ENCODE results near the gene ZBTB21.

Gene ZBTB21

DNA sequence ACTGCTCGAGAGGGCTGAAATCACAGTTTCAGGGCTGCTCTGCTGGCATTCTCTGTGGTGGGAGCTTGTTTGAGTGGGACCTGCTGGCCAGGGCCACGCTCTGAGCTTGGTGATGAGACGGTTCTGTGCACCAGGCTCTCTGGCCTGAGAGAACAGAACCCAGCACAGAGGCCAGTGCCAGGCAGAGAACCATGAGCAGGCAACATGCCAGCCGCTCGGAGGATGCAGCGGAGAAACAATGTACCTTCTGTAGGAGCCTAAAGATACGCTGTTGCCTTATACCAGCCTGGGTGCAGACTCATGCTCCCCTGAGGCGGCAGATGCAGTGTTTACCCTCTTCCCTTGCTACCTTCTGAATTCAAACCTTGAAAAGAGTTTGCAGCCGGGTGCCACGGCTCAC lies 66.3 kb downstream of the ZBTB21 start:
- no peak for DNase-seq
- H2AFZ ChIP-seq (ENCODE audit: low read length): no peak overlapping the region
- H3K27me3 ChIP-seq (replicated peaks; ENCODE audit: insufficient read depth, low read length): no peaks in the 10 kb centered on the region
- H3K4me2 ChIP-seq (ENCODE audit: low read depth, low read length): no peak overlapping the region
- no peak overlapping the region for H3K4me3 ChIP-seq (ENCODE audit: low read length)
- H4K20me1 ChIP-seq (ENCODE audit: insufficient read depth, low read length): no peaks in the 10 kb centered on the region
- H3K9me2 ChIP-seq (replicated peaks; ENCODE audit: insufficient read depth, low read length): no peaks in the 10 kb centered on the region
- no peak overlapping the region for H3K9ac ChIP-seq (ENCODE audit: low read length)
- H3K79me2 ChIP-seq (ENCODE audit: low read length): no peaks in the 10 kb centered on the region
- no peaks in the 10 kb centered on the region for H3K4me1 ChIP-seq (ENCODE audit: low read length)
- H3K36me3 ChIP-seq (replicated peaks; ENCODE audit: insufficient read depth, low read length): no peaks in the 10 kb centered on the region
- no peak overlapping the region for H3K27ac ChIP-seq (ENCODE audit: low read length)
- TF ChIP-seq EZH2 (optimal IDR thresholded peaks at IDR 0.05; ENCODE audit: low read depth, low read length) (no peak), EZH2phosphoT487 (IDR thresholded peaks at IDR 0.05; ENCODE audit: low read length) (no peak)
- TF ChIP-seq, protein P1, sequence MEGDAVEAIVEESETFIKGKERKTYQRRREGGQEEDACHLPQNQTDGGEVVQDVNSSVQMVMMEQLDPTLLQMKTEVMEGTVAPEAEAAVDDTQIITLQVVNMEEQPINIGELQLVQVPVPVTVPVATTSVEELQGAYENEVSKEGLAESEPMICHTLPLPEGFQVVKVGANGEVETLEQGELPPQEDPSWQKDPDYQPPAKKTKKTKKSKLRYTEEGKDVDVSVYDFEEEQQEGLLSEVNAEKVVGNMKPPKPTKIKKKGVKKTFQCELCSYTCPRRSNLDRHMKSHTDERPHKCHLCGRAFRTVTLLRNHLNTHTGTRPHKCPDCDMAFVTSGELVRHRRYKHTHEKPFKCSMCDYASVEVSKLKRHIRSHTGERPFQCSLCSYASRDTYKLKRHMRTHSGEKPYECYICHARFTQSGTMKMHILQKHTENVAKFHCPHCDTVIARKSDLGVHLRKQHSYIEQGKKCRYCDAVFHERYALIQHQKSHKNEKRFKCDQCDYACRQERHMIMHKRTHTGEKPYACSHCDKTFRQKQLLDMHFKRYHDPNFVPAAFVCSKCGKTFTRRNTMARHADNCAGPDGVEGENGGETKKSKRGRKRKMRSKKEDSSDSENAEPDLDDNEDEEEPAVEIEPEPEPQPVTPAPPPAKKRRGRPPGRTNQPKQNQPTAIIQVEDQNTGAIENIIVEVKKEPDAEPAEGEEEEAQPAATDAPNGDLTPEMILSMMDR (IDR thresholded peaks at IDR 0.05; ENCODE audit: low read length): no peak
- no peaks in the 10 kb centered on the region for H3F3A ChIP-seq (ENCODE audit: insufficient read depth, low read length)
- H3K9me3 ChIP-seq (replicated peaks; ENCODE audit: insufficient read depth, low read length): no peaks in the 10 kb centered on the region

DNA sequence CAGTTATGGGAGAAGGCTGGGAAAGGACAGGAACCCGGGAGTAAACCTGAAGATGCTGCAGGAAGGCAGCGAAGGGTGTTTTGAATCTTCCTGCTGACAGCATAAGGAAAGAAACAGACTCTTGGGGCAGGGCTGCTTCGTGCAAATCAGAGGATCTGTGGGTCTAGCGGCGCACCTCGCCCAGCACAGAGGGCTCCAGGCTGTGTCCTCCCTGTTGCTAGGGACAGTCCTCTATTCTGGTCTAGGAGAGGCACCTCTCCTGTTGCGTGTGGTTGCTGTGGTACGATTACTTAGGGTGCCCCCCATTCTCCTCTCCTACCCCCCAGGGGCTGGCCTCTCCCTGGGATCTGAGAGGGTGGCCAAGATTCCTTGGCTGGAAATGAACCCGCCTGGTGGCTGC lies 67.7 kb downstream of the ZBTB21 start:
- no peaks in the 10 kb centered on the region for H3K4me1 ChIP-seq (ENCODE audit: low read length)
- H3K27me3 ChIP-seq (replicated peaks; ENCODE audit: insufficient read depth, low read length): no peaks in the 10 kb centered on the region
- DNase-seq: no peak
- H3K79me2 ChIP-seq (ENCODE audit: low read length): no peaks in the 10 kb centered on the region
- no peak overlapping the region for H3K4me2 ChIP-seq (ENCODE audit: low read depth, low read length)
- H4K20me1 ChIP-seq (ENCODE audit: insufficient read depth, low read length): no peaks in the 10 kb centered on the region
- no peak overlapping the region for H2AFZ ChIP-seq (ENCODE audit: low read length)
- H3K36me3 ChIP-seq (replicated peaks; ENCODE audit: insufficient read depth, low read length): no peaks in the 10 kb centered on the region
- H3K9me3 ChIP-seq (replicated peaks; ENCODE audit: insufficient read depth, low read length): no peaks in the 10 kb centered on the region
- no peak overlapping the region for H3K27ac ChIP-seq (ENCODE audit: low read length)
- H3F3A ChIP-seq (ENCODE audit: insufficient read depth, low read length): no peaks in the 10 kb centered on the region
- TF ChIP-seq, protein P1 (IDR thresholded peaks at IDR 0.05; ENCODE audit: low read length): no peak
- TF ChIP-seq EZH2phosphoT487 (IDR thresholded peaks at IDR 0.05; ENCODE audit: low read length) (no peak), EZH2 (optimal IDR thresholded peaks at IDR 0.05; ENCODE audit: low read depth, low read length) (no peak)
- no peaks in the 10 kb centered on the region for H3K9me2 ChIP-seq (replicated peaks; ENCODE audit: insufficient read depth, low read length)
- no peak overlapping the region for H3K4me3 ChIP-seq (ENCODE audit: low read length)
- no peak overlapping the region for H3K9ac ChIP-seq (ENCODE audit: low read length)

DNA sequence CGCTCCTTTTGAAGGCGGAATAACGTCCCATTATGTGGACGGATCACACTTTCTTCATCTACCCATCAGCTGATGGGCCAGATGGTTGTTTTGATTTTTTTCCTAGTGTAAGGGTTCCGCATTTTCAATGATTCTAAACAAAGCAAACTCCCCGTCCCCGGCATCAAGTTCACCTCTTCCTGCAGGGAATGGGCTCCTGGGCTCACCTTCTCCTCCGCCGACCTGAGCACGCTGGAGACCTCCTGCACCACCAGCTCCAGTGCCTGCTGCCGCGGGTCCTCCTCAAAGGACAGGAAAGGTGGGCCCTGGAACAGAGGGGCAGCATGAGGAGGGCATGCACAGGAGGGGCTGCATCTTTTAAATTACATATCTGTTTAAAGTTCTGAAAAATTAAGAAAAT lies 68.2 kb downstream of the ZBTB21 start:
- Histone ChIP-seq H3K27me3 (replicated peaks; ENCODE audit: insufficient read depth, low read length) (no peaks in the 10 kb centered on the region), H3K9me2 (replicated peaks; ENCODE audit: insufficient read depth, low read length) (no peaks in the 10 kb centered on the region), H3K36me3 (replicated peaks; ENCODE audit: insufficient read depth, low read length) (no peaks in the 10 kb centered on the region), H3K79me2 (ENCODE audit: low read length) (no peaks in the 10 kb centered on the region), H3F3A (ENCODE audit: insufficient read depth, low read length) (no peaks in the 10 kb centered on the region), H3K27ac (ENCODE audit: low read length) (no peak overlapping the region), H4K20me1 (ENCODE audit: insufficient read depth, low read length) (no peaks in the 10 kb centered on the region), H3K4me1 (ENCODE audit: low read length) (no peaks in the 10 kb centered on the region), H3K4me2 (ENCODE audit: low read depth, low read length) (no peak overlapping the region), H3K9ac (ENCODE audit: low read length) (no peak overlapping the region), H3K4me3 (ENCODE audit: low read length) (no peak overlapping the region), H2AFZ (ENCODE audit: low read length) (no peak overlapping the region), H3K9me3 (replicated peaks; ENCODE audit: insufficient read depth, low read length) (no peaks in the 10 kb centered on the region)
- TF ChIP-seq, protein P1 (IDR thresholded peaks at IDR 0.05; ENCODE audit: low read length): no peak
- TF ChIP-seq EZH2phosphoT487 (IDR thresholded peaks at IDR 0.05; ENCODE audit: low read length) (no peak), EZH2 (optimal IDR thresholded peaks at IDR 0.05; ENCODE audit: low read depth, low read length) (no peak)
- DNase-seq: no peak

Data from MM.1S (cell line).